Measurements from ENCODE around the gene PRPF19.

- no peak for TF ChIP-seq ESRRA (CRISPR knock-in tag; IDR thresholded peaks at IDR 0.05; ENCODE audit: borderline replicate concordance)
- no peak for TF ChIP-seq CTCF (IDR thresholded peaks at IDR 0.05)
- no peak for TF ChIP-seq KAT7 (CRISPR knock-in tag; IDR thresholded peaks at IDR 0.05; ENCODE audit: borderline replicate concordance)
- TF ChIP-seq NR2C2 (CRISPR knock-in tag; IDR thresholded peaks at IDR 0.05), result no peak
- no peak for TF ChIP-seq ZNF423 (CRISPR knock-in tag; IDR thresholded peaks at IDR 0.05)
- no peak for TF ChIP-seq CBFB (CRISPR knock-in tag; IDR thresholded peaks at IDR 0.05; ENCODE audit: low read depth)
- TF ChIP-seq JUN (CRISPR knock-in tag; IDR thresholded peaks at IDR 0.05), result no peak
- no peak for TF ChIP-seq ZNF121 (CRISPR knock-in tag; IDR thresholded peaks at IDR 0.05)
- TF ChIP-seq ELF4 (CRISPR knock-in tag; IDR thresholded peaks at IDR 0.05; ENCODE audit: low read depth), result no peak
- TF ChIP-seq PRDM15 (CRISPR knock-in tag; IDR thresholded peaks at IDR 0.05), result no peak
- TF ChIP-seq PRRX2 (CRISPR knock-in tag; IDR thresholded peaks at IDR 0.05), result no peak
Observed at GRCh38 chr11:60927061-60927592, 20.7 kb upstream of the PRPF19 start.
